CD4-positive, alpha-beta T cell treated with Interleukin-21 for 1 hour (primary cell): Measurements from ENCODE around the gene PAGE2B.
"Not testable (repeated sequence)": the region's sequence is repeated elsewhere in the genome, so short reads cannot be mapped to it uniquely, and the experiment has no call there.

ENCODE experiments used
- DNase-seq: peaks from one replicate; pipeline ENCODE4 v3.0.0-alpha.2; 2020

The PAGE2B gene, protein sequence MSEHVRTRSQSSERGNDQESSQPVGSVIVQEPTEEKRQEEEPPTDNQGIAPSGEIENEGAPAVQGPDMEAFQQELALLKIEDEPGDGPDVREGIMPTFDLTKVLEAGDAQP

DNA sequence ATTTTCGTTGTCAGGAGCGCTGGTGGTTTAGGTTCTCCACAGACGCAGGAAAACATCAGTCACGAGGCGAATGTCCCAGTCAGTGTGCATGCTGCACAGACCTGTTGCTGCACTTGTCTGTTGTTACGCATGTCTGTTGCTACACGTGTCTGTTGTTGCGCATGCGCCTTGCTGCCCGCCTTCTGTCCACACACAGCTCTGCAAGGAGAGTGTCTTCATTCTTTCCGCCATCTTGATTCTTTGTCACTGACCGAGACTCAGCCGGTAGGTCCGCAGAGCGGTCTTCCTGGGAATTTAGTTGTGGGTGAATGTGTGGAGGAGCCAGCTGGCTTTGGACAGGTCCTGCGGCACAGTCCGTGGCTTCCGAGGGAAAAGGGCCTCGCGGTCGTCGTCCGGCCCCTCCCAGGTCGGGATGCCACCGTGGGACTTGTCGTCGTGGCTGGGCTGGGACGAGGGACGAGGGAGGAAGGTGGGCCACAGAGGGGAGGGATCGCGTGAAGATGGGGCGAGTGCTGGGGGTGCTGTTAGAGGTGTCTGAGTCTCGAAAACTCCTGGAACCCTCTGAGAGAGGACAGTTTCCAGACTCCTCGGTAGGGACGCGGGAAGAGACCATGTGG, at the start of gene PAGE2B:
TSS of gene PAGE2B (plus strand) at position 180 of the 617 bp plus-strand sequence. CDS start 1,012 bp downstream, outside the sequence.
- no peak for DNase-seq

DNA sequence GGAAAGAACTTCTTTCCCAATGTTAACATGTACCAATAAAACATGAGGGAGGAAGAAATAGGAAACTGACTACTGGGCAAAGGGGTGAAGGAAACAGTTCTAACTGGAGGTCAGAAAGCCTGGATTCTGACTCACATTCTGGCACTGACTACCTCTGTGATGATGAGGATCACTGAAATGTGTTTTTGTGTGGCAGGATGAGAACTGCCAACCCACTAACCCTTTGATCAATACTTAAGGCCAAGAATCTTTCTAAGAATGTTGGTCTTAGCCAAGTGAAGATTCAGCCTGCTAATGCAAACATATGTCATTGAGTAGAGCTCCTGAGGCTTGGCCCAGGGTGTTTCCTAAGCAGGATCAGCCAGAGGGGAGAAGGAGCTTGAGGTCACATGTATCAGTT, 48.7 kb upstream of the PAGE2B start:
- DNase-seq = no peak

DNA sequence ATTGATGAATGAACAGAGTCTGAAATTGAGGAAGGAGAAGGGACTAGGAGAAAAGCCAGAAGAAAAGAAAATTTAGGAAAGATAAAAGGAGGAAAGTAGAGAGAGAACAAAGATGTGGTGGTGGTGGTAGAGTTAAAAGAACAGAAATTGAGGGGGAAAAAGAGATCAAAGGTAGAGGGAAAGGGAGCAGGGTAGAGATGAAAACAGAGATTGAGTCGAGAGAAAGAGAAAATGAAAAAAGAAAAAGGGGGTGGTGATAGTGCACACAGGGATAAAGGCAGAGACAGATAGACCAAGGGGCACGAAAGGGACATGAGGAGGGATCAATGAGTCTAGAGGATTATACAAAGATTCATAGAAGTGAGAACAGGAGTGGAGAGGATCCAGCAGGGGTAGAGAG, 48.0 kb upstream of the PAGE2B start:
- no peak for DNase-seq

DNA sequence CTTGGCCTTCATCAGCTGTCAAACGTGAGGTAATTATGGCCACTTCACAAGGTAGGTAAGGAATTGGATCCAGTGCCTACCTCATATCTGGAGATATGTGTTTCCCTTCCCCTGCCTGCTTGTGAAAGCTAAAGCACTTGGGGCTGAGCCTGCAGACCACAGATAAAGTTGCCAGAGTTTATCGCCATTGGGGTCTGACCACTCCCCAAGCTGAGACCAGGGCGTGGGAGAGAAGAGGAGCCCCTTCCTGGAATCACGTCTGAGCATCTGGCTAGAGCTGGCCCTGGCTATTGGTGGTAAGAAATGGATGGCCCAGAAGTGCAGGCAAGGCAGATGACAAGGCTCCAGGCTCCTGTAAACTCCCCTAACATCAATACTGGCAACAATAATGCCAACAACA, 46.8 kb upstream of the PAGE2B start:
- no peak for DNase-seq

DNA sequence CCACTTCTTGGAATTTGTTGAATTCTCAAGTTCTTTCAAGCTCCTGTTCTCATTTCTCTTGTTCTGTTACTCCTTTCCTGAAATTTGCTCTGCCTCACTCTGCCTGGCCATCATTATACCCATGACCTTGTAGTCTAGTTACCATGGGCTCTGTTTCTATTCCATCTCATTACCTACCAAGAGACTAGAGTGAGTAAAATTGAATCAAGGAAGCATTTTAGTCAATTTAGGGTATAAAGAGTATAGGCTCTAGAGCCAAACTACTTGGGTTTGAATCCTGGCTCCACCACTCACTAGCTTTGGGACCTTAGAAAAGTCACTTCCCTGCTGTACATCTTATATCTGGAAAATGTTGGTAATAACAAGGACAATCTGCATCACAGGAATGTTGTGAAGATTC, 46.2 kb upstream of the PAGE2B start:
- no peak for DNase-seq

DNA sequence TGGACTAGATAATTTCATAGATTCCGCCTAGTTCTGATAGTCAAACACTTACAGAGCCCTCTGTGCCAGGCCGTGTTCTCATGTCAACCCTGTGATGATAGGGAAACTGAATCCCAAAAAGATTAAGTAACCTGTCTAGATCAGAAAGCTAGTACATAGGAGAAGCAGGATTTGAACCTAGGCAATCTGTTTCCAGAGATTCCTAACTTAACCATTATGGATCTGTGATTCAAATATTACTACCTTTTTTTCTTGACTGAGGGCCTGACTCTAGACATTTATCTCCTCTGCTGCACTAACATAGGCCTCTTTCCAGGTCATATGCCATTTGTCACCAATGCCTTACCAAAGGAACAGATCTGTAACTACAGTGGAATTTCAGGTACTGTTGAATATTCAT, 45.5 kb upstream of the PAGE2B start:
- DNase-seq = no peak

DNA sequence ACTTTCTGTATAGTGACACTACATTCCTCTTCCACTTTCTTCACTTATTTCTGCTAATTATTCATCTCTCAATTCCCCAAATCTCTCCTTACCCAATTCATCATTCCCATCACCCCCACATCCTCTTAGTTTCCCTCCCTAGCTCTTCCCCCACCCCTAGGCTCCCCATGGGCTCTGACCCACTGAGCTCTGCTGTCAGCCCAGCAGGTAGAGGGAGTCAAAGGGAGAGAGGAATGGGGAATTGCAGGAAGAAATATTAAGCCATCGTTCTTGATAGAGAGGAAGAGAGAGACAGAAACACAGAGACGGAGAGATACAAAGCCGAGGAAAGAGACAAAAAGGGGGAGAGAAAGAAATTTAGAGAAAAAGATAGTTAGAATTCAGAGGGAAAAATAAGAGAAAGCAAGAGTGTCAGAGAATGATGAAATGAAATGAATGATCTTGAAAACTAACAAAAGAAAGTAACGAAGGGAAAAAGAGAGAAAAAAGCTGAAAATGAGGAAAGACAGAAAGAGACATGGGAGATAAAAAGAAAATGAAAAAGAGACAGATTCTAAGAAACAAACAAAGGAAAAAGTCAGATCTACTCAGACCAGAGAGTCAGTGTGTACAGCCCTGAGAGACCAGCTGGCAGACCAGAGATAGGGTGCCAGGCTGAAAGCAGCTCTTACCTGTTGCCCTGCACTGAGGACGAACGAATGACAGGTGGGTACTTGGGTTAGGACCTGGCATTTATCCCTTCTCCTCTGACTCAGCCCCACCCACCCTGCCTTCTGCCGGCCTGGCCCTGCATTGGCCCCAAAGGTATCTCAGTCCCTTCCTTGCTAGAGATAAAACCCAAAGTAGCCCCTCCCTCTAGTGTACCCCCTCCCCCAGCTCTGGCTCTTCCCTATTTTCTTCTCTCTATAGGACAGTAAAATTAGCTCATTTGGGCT, 44.3 kb upstream of the PAGE2B start, which contains the start of gene ALAS2:
TSS of gene ALAS2 (minus strand) at position 707 of the 935 bp plus-strand sequence. CDS start 4,977 bp downstream, outside the sequence.
- DNase-seq = no peak

DNA sequence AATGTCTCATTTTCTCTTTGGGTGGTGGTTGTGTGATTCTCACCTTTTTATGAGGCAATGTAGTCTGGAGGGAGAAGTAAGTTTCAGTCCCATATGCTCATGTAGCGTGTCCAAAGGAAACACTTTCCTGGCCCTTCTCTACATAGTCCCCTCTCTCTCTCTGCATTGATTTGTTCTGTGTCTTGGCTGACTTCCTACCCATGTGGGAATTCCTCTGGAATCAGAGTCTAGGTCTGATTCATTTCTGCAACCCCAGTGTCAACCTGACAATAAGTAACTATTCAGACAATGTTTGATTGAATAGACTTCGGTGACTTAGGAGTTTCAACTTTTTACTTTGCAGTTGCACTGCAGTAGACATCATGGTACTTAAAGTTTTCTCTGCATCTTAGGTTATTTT, 41.4 kb upstream of the PAGE2B start:
- no peak for DNase-seq

DNA sequence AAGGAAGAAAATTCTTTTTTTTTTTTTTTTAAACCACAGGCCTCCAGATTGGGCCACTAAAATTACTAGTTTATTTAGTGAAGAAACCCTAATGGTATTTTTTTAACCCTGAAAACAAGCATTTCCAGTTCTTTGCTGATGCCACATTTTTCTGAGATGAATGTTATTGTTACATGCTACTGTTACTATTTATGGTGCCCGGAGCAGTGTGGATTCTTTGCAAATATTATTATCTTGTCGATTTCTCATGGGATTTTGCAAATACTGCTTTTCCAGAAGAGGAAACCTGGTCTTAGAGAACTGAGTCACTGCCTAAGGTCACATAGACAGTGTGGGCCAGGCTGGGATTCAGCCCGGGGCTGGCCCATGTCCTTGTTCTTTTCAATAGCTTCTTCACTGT, 35.4 kb upstream of the PAGE2B start:
- DNase-seq = no peak

DNA sequence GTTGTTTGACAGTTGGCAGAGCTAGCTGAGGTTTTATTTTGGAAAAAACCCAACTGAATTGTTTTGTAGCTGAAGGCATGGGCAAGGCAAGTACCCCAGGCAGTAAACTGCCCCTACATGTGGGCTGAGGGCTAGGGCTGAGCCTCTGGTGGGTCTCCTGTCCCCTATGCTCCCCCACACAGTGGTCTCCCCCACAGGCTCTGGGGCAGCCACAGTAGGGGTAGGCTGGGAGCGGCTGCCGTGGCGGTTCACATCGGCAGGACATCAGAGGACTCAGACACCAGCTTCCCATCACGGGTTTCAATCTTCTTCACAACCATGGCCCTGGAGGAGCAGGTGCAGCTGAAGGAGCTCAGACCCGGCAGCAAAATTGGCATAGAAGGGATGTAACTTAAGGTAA, 33.3 kb upstream of the PAGE2B start:
- no peak for DNase-seq

DNA sequence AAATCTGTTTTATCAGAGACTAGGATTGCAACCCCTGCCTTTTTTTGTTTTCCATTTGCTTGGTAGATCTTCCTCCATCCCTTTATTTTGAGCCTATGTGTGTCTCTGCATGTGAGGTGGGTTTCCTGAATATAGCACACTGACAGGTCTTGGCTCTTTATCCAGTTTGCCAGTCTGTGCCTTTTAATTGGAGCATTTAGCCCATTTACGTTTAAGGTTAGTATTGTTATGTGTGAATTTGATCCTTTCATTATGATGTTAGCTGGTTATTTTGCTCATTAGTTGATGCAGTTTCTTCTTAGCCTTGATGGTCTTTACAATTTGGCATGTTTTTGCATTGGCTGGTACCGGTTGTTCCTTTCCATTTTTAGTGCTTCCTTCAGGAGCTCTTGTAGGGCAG, 24.2 kb upstream of the PAGE2B start:
- not testable (repeated sequence) for DNase-seq

DNA sequence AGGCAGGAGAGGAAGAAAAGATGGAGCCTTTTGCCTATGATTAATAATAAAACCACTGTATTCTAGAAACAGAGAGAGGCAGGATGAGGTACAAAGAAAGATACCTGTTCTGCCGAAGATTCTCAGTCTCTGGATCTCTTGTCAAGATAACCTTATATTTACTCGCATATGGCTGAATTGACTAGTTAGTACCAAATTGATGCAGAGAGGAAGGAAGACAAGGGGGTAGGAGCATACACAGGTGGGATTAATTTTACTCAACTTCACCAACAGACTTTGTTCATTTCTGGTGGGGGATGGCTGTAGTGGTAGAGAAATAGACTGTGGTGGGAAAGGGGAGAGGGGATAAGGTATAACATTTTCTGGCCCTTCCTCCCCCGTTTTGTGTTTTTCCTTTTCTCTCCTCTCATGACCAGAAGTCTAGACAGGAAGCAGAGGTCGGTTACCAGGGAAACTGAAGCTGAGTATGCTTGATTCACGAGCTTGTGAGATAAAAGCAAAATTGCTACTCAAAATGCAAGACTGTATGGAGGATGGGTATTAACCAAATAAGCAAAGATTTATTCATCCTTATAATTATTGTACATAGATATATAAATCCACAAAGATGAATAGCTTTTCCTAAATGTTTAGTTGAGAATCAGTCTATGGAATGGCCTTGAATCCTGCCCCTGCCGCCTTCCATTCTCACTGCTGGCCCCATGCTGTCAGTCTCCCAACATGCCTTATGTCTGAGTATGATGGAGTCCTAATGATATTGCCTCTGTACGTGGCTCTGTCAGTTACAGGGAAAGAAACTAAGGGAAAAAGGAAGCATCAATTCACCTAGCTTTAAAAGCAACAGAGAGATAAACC, 17.8 kb upstream of the PAGE2B start:
- DNase-seq = peak; percentile 54

DNA sequence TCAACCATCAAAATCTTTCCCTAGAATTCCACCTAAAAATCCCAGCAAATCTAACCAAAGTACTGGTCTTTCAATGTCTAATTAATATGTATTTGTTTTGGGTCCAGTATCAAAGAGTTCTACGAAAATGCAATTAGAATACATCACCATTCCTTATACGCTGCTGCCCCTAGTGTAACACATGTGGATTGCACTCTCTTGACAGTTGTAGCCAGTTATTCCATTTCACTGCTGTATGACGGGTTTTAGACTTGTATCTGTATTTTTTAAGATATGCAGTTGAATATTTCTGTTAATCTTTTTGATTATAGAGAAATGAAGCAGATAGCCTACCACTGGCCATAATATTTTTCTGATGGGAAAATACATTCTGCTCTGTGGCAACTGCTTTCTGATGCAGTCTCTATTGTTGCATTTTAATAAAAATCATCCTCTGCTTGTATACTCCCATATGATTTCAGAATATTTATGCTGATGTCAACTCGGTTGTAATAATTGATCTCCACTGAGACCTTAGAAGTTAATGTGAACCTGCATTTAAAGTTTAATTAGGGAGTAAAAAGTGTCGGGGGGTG, 17.1 kb upstream of the PAGE2B start:
- DNase-seq = peak; percentile 52

DNA sequence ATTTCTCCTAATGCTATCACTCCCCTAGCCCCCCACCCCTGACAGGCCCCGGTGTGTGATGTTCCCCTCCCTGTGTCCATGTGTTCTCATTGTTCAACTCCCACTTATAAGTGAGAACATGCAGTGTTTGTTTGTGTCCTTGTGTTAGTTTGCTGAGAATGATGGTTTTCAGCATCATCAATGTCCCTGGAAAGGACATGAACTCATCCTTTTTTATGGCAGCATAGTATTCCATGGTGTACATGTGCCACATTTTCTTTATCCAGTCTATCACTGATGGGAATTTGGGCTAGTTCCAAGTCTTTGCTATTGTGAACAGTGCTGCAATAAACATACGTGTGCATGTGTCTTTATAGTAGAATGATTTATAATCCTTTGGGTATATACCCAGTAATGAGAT, 7.7 kb upstream of the PAGE2B start:
- not testable (repeated sequence) for DNase-seq

DNA sequence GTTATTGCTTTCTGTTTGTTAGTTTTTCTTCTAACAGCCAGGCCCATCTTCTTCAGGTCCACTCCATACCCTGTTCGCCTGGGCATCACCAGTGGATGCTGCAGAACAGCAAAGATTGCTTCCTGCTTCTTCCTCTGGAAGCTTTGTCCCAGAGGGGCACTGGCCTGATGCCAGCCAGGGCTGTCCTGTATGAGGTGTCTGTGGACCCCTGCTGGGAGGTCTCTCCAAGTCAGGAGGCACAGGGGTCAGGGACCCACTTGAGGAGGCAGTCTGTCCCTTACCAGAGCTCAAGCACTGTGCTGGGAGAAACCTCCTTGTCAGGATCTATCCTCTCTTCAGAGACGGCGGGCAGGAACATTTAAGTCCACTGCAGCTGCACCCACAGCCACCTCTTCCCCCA, 2.5 kb upstream of the PAGE2B start:
- DNase-seq = no peak

DNA sequence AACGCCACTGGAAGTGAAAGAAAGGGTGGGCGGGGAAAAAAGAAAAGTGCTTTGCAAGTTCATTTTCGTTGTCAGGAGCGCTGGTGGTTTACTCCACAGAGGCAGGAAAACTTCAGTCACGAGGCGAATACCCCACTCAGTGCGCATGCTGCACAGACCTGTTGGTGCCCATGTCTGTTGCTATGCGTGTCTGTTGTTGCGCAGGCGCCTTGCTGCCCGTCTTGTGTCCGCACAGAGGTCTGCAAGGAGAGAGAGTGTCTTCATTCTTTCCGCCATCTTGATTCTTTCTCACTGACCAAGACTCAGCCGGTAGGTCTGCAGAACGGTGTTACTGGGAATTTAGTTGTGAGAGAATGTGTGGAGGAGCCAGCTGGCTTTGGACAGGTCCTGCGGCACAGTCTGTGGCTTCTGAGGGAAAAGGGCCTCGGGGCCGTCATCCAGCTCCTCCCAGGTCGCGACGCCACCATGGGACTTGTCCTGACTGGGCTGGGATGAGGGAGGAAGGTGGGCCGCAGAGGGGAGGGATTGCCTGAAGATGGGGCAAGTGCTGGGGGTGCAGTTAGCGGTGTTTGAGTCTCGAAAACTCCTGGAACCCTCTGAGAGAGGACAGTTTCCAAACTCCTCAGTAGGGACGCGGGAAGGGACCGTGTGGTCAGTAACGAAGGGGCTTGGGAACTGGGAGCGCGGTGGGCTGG, 14.1 kb downstream of the PAGE2B start, which contains the start of gene PAGE2:
TSS of gene PAGE2 (plus strand) at position 224 of the 695 bp plus-strand sequence. CDS start 1,003 bp downstream, outside the sequence.
- DNase-seq = no peak

DNA sequence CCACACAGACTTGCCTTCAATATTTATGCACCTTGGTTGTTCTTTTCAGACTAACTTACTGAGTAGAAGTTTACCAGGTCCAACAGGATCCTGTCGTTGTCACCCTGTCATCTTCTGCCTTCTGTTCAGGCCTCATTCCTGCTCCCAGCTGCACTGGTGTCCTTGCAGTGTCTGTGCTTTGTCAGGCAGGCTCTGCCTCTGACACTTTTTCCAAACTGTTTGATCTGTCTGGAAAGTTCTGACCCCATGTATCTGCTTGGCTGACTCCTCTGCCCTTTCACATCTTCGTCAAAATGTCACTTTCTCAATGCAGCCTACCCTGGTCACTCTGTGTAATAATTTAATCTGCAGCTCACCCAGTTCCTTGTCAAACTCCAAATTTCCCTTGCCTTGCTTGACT, 23.9 kb downstream of the PAGE2B start:
- DNase-seq = no peak

DNA sequence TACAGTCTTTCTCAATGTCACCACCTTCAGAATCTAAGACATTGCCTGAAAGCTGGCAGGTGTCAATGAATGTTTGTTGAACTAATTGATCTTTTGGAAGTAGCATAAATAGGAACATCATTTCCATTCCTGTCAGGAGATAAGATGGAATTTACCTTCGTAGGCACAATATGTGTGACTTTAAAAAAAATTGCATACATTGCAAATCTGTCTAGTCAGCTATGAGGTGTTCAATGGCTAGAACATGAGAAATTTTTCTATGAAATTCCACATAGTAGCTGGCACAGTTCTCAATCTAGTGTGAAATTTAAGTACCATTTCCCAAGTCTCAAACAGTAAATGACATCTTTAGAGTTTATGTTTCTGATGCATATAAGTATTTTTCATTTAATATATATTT, 24.3 kb downstream of the PAGE2B start:
- DNase-seq = no peak

DNA sequence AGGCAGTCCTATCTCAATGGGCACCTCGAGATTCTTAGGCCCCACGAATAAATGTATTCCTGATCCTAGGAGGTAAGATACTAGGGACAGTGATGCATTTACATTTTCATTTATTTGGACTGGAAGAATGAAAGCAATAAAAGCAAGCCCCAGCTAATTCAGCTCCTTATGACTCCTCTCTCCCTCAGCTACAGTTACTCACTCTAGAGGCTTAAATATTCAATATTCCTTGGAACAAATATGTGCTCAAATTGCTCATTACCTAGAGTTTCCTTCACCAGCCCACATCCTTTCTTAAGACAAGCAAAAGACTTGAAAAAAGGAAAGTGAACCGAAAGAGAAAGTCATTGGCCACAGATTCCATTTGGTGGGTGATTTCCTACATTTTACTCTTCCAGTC, 27.9 kb downstream of the PAGE2B start:
- no peak for DNase-seq

DNA sequence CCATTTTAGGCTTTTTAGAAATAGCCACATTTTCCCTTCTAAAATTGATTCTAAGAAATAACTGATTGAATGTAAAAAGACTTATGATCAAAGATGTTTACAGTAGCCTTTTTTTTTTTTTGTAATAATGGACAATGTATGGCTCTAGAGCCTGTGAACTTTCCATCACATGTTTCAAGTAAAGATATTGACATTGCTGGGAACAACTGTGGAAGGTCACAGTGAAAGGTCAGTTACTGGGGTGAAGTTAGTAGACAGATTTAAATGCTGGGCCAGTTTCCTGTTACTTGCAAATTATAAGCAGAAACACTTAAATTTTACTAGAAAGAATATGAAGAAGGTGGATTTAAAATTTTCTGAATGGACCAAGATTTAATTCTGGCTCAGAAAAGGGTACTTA, 32.4 kb downstream of the PAGE2B start:
- DNase-seq = no peak

DNA sequence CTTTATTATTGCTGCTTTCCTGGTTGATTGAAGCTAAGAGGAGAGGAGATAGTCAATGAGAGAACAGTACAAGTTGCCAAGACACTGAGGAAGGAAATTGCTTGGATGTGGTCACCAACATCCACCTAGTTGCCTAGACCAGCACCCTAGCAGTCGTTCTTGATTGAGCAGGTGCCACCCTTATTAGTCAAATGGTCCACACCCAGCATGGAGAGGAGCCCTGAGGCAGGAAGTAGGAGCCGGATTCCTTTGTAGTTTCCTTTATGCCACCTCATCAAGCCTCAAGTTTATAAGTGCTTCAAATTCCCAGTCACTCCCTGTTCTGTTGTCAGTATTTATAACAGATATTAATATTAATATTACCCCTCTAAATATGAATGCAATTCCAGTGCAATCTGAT, 33.1 kb downstream of the PAGE2B start:
- DNase-seq = no peak

DNA sequence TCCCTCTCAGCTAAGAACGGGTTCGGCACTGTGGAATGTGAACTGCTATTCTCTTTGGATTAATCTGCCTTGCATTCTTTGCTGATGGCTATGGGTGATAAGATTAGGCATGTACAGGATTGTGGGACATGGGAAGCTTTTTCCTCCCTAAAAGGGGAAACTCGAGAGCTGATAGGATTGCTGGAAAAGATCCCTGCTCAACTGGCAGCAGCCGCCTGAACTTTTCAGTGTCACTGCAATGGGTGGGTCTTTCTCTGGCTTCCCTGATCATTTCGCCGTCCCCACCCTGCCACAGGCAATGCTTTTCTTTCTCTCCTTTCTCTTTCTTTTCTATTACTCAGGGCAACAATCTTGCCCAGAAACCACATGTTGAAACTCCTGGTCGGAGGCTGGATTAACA, 34.5 kb downstream of the PAGE2B start:
- no peak for DNase-seq
